Measurements from ENCODE around the gene TNFSF18. TPM values are rescaled to one million over a fixed set of nuclear protein-coding genes. Genes with fewer than 3 reads are reported as not detected.

Gene TNFSF18
- total RNA-seq, 1 donor from 2014 or later, result 0.14 TPM

- no peaks in the 10 kb centered on the region for H3K4me1 ChIP-seq (ENCODE audit: insufficient read depth, low read length)
- no peak for FAIRE-seq
- no peaks in the 10 kb centered on the region for H3K4me1 Mint-ChIP-seq (ENCODE audit: low read depth, unreplicated experiment)
- peaks cover 2% of the 10 kb centered on the region for H3K9me3 Mint-ChIP-seq (ENCODE audit: unreplicated experiment)
- no peaks in the 10 kb centered on the region for H3K36me3 Mint-ChIP-seq (ENCODE audit: low read depth, unreplicated experiment)
- no peak for TF ChIP-seq EZH2 (IDR thresholded peaks at IDR 0.05; ENCODE audit: insufficient read depth, low read length)
- TF ChIP-seq CTCF (IDR thresholded peaks at IDR 0.05; ENCODE audit: insufficient read depth, low read depth, low read length), result no peak
- no peaks in the 10 kb centered on the region for H3K9me3 ChIP-seq (ENCODE audit: insufficient read depth, low read depth, low read length)
- H3K27ac Mint-ChIP-seq (ENCODE audit: unreplicated experiment), result no peak overlapping the region
- no peak overlapping the region for H3K4me3 ChIP-seq (ENCODE audit: insufficient read depth, low read depth, low read length)
- no peak for DNase-seq (ENCODE audit: low read depth)
- no peaks in the 10 kb centered on the region for H3K27me3 Mint-ChIP-seq (ENCODE audit: low read depth, unreplicated experiment)
- H4K20me1 ChIP-seq (ENCODE audit: insufficient read depth, low read length), result no peaks in the 10 kb centered on the region
- H3K27me3 ChIP-seq (ENCODE audit: insufficient read depth, low read length), result no peaks in the 10 kb centered on the region
- no peak overlapping the region for H3K27ac ChIP-seq (ENCODE audit: low read depth, low read length)
- H3K79me2 ChIP-seq (ENCODE audit: insufficient read depth, low read length), result no peaks in the 10 kb centered on the region
- no peak overlapping the region for H3K4me2 ChIP-seq (ENCODE audit: low read length)
- H2AFZ ChIP-seq (ENCODE audit: low read depth, low read length), result no peak overlapping the region
- no peak overlapping the region for H3K4me3 Mint-ChIP-seq (ENCODE audit: unreplicated experiment)
- H3K9ac ChIP-seq (ENCODE audit: low read length), result no peak overlapping the region
- no peaks in the 10 kb centered on the region for H3K36me3 ChIP-seq (ENCODE audit: insufficient read depth, low read length)
Measured at GRCh38 chr1:173012126-173012525, 38.6 kb downstream of the TNFSF18 start.

- H3K27ac ChIP-seq (ENCODE audit: low read depth, low read length), result no peak overlapping the region
- no peaks in the 10 kb centered on the region for H3K4me1 ChIP-seq (ENCODE audit: insufficient read depth, low read length)
- Mint-ChIP-seq H3K4me1 (ENCODE audit: low read depth, unreplicated experiment) (no peaks in the 10 kb centered on the region), H3K36me3 (ENCODE audit: low read depth, unreplicated experiment) (no peaks in the 10 kb centered on the region), H3K27me3 (ENCODE audit: low read depth, unreplicated experiment) (no peaks in the 10 kb centered on the region), H3K9me3 (ENCODE audit: unreplicated experiment) (peaks cover 2% of the 10 kb centered on the region), H3K27ac (ENCODE audit: unreplicated experiment) (no peak overlapping the region), H3K4me3 (ENCODE audit: unreplicated experiment) (no peak overlapping the region)
- H4K20me1 ChIP-seq (ENCODE audit: insufficient read depth, low read length), result no peaks in the 10 kb centered on the region
- H3K9me3 ChIP-seq (ENCODE audit: insufficient read depth, low read depth, low read length), result no peaks in the 10 kb centered on the region
- DNase-seq (ENCODE audit: low read depth) (no peak), FAIRE-seq (no peak)
- no peak overlapping the region for H3K4me2 ChIP-seq (ENCODE audit: low read length)
- no peak overlapping the region for H2AFZ ChIP-seq (ENCODE audit: low read depth, low read length)
- no peaks in the 10 kb centered on the region for H3K27me3 ChIP-seq (ENCODE audit: insufficient read depth, low read length)
- H3K4me3 ChIP-seq (ENCODE audit: insufficient read depth, low read depth, low read length), result no peak overlapping the region
- no peak for TF ChIP-seq EZH2 (IDR thresholded peaks at IDR 0.05; ENCODE audit: insufficient read depth, low read length)
- no peak for TF ChIP-seq CTCF (IDR thresholded peaks at IDR 0.05; ENCODE audit: insufficient read depth, low read depth, low read length)
- no peaks in the 10 kb centered on the region for H3K36me3 ChIP-seq (ENCODE audit: insufficient read depth, low read length)
- no peak overlapping the region for H3K9ac ChIP-seq (ENCODE audit: low read length)
- no peaks in the 10 kb centered on the region for H3K79me2 ChIP-seq (ENCODE audit: insufficient read depth, low read length)
Measured at GRCh38 chr1:173009597-173009996, 41.1 kb downstream of the TNFSF18 start.

GRCh38 chr1:173005196-173005864 is 45.4 kb downstream of the TNFSF18 start:
- Mint-ChIP-seq H3K9me3 (ENCODE audit: unreplicated experiment) (peaks cover 6% of the 10 kb centered on the region), H3K36me3 (ENCODE audit: low read depth, unreplicated experiment) (peaks cover 2% of the 10 kb centered on the region), H3K27ac (ENCODE audit: unreplicated experiment) (no peak overlapping the region), H3K4me1 (ENCODE audit: low read depth, unreplicated experiment) (no peaks in the 10 kb centered on the region), H3K27me3 (ENCODE audit: low read depth, unreplicated experiment) (no peaks in the 10 kb centered on the region), H3K4me3 (ENCODE audit: unreplicated experiment) (no peak overlapping the region)
- Histone ChIP-seq H3K79me2 (ENCODE audit: insufficient read depth, low read length) (no peaks in the 10 kb centered on the region), H3K27ac (ENCODE audit: low read depth, low read length) (no peak overlapping the region), H3K9ac (ENCODE audit: low read length) (no peak overlapping the region), H4K20me1 (ENCODE audit: insufficient read depth, low read length) (no peaks in the 10 kb centered on the region), H3K36me3 (ENCODE audit: insufficient read depth, low read length) (no peaks in the 10 kb centered on the region), H3K4me1 (ENCODE audit: insufficient read depth, low read length) (no peaks in the 10 kb centered on the region), H3K4me3 (ENCODE audit: insufficient read depth, low read depth, low read length) (no peak overlapping the region), H3K9me3 (ENCODE audit: insufficient read depth, low read depth, low read length) (no peaks in the 10 kb centered on the region), H3K4me2 (ENCODE audit: low read length) (no peak overlapping the region), H3K27me3 (ENCODE audit: insufficient read depth, low read length) (no peaks in the 10 kb centered on the region), H2AFZ (ENCODE audit: low read depth, low read length) (no peak overlapping the region)
- no peak for DNase-seq (ENCODE audit: low read depth)
- TF ChIP-seq CTCF (IDR thresholded peaks at IDR 0.05; ENCODE audit: insufficient read depth, low read depth, low read length), result peak; percentile 15
- no peak for TF ChIP-seq EZH2 (IDR thresholded peaks at IDR 0.05; ENCODE audit: insufficient read depth, low read length)
- no peak for FAIRE-seq

All from astrocyte (in vitro differentiated cells and primary cell).